SU-DHL-6 (cell line): ENCODE data around the gene RUBCNL.

Experiments
- H2AFZ ChIP-seq: fragments of 200-600 bp; sonication (generic); 2 replicates; pipeline ENCODE4 v1.6.1; 2014; ENCODE audit warnings: low read depth, mild to moderate bottlenecking, moderate library complexity, mixed read lengths, antibody characterized with exemption, low read length; ENCODE audit not compliant: severe bottlenecking
- H3F3A ChIP-seq: fragments of 200-600 bp; shearing (Covaris generic); 2 replicates; pipeline ENCODE4 v1.6.0; 2016; ENCODE audit warnings: antibody characterized with exemption, mild to moderate bottlenecking; ENCODE audit not compliant: insufficient read depth
- H3K27ac ChIP-seq: fragments of 200-600 bp; sonication (generic); 2 replicates; pipeline ENCODE4 v1.5.1; 2016; ENCODE audit warnings: low read depth, mild to moderate bottlenecking, low read length, moderate library complexity, mixed read lengths
- H3K27me3 ChIP-seq: fragments of 200-600 bp; sonication (generic), shearing (Covaris generic); 2 replicates; pipeline ENCODE4 v1.6.0; 2014; ENCODE audit warnings: mild to moderate bottlenecking, low read length
- H3K36me3 ChIP-seq: fragments of 200-600 bp; sonication (generic); 2 replicates; pipeline ENCODE4 v1.6.1; 2014; ENCODE audit warnings: mild to moderate bottlenecking, low read length, mixed read lengths
- H3K4me2 ChIP-seq: fragments of 300-600, 200-600 bp; shearing (Covaris generic), sonication (generic); 2 replicates; pipeline ENCODE4 v1.6.0; 2014; ENCODE audit warnings: low read length, low read depth, mild to moderate bottlenecking; ENCODE audit not compliant: poor library complexity, severe bottlenecking
- H3K4me3 ChIP-seq: fragments of 200-600 bp; sonication (generic); 2 replicates; pipeline ENCODE4 v1.5.1; 2014; ENCODE audit warnings: antibody characterized with exemption, low read length, mild to moderate bottlenecking, mixed read lengths; ENCODE audit not compliant: insufficient read depth, poor library complexity, severe bottlenecking
- H3K79me2 ChIP-seq: fragments of 200-600 bp; sonication (generic); 2 replicates; pipeline ENCODE4 v1.6.1; 2014; ENCODE audit warnings: mild to moderate bottlenecking, low read length, moderate library complexity; ENCODE audit not compliant: insufficient read depth
- H3K9ac ChIP-seq: fragments of 200-600 bp; sonication (generic); 2 replicates; pipeline ENCODE4 v1.7.0; 2014; ENCODE audit warnings: mild to moderate bottlenecking, low read length
- H3K9me2 ChIP-seq: fragments of 200-600 bp; sonication (generic); replicated peaks from 2 replicates; pipeline ENCODE4 v1.6.1; 2014; ENCODE audit warnings: low read length; ENCODE audit not compliant: insufficient read depth
- H3K9me3 ChIP-seq: fragments of 200-600 bp; sonication (generic); 2 replicates; pipeline ENCODE4 v1.6.1; 2014; ENCODE audit warnings: low read length, mixed read lengths; ENCODE audit not compliant: insufficient read depth
- H4K20me1 ChIP-seq: fragments of 200-600 bp; sonication (generic); 2 replicates; pipeline ENCODE4 v1.6.1; 2014; ENCODE audit warnings: low read depth, mild to moderate bottlenecking, antibody characterized with exemption, low read length, moderate library complexity, mixed read lengths
- EZH2phosphoT487 ChIP-seq: fragments of 200-600 bp; sonication (generic), shearing (Covaris generic); conservative IDR thresholded peaks from 2 replicates; pipeline ENCODE4 v1.6.1; 2018; ENCODE audit warnings: mild to moderate bottlenecking, antibody characterized with exemption, low read length, moderate library complexity, mixed read lengths
- TF ChIP-seq, protein P1 (sequence below): fragments of 200-600 bp; sonication (generic); IDR thresholded peaks from one replicate; pipeline ENCODE4 v1.5.1; 2017; ENCODE audit warnings: antibody characterized with exemption, mild to moderate bottlenecking, low read length, moderate library complexity; ENCODE audit not compliant: insufficient read depth, poor library complexity, severe bottlenecking

Gene RUBCNL

DNA sequence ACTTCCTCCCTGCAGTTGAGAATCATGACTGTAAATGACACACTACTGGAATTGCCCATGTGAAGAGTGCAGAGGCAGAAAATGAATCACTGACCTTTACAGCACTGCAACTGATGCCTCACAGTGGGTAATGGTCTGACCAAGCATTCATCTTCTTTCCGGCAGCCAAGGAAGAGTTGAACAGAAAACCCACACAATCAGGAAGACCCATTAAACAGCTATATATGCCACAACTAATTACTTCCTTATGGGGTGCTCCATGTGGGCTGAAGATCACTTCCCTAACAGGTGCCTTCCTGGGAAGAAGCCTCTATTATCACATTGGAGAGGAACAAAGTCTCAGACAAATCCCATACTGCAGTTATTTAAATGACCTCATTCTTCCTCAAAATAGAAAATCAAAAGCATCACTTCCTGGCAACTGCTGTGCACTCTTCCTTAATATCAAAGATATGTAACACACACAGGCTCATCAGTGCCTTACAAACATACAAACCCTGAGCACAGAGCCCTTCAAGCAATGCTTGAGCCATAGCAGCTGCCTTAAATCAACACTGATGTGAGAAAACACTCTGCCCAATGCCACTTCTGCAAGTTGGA, 45.8 kb downstream of the RUBCNL start:
- no peaks in the 10 kb centered on the region for H3K9me3 ChIP-seq
- no peak overlapping the region for H3K27ac ChIP-seq
- H3K36me3 ChIP-seq, result peaks cover 19% of the 10 kb centered on the region; the same call in 1 of the 2 replicates
- H3K9ac ChIP-seq, result no peak overlapping the region
- H4K20me1 ChIP-seq, result no peaks in the 10 kb centered on the region
- H3K27me3 ChIP-seq, result no peaks in the 10 kb centered on the region
- no peak overlapping the region for H3K4me3 ChIP-seq
- H3K79me2 ChIP-seq, result no peaks in the 10 kb centered on the region
- TF ChIP-seq, protein P1, sequence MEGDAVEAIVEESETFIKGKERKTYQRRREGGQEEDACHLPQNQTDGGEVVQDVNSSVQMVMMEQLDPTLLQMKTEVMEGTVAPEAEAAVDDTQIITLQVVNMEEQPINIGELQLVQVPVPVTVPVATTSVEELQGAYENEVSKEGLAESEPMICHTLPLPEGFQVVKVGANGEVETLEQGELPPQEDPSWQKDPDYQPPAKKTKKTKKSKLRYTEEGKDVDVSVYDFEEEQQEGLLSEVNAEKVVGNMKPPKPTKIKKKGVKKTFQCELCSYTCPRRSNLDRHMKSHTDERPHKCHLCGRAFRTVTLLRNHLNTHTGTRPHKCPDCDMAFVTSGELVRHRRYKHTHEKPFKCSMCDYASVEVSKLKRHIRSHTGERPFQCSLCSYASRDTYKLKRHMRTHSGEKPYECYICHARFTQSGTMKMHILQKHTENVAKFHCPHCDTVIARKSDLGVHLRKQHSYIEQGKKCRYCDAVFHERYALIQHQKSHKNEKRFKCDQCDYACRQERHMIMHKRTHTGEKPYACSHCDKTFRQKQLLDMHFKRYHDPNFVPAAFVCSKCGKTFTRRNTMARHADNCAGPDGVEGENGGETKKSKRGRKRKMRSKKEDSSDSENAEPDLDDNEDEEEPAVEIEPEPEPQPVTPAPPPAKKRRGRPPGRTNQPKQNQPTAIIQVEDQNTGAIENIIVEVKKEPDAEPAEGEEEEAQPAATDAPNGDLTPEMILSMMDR, result no peak
- no peak for TF ChIP-seq EZH2phosphoT487
- H2AFZ ChIP-seq, result no peak overlapping the region
- H3F3A ChIP-seq, result no peaks in the 10 kb centered on the region
- no peaks in the 10 kb centered on the region for H3K9me2 ChIP-seq
- no peak overlapping the region for H3K4me2 ChIP-seq

DNA sequence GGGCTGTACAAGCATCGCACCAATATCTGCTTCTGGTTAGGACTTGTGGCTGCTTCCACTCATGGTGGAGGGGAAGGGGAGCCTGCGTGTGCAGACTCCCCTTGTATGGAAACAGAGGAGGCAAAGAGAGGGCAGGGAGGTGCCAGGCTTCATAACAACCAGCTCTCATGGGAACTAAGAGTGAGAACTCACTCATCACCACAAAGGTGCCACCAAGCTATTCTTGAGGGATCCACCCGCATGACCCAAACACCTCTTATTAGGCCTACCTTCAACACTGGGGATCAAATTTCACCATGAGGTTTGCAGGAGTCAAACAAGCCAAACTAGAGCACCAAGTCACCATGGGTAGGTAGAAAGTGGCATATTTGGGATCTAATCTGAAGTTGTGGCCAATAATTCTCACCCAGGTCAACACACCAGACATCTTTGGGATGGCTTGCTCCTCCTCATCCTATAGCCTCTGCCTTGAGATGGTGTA, 46.4 kb downstream of the RUBCNL start:
- H4K20me1 ChIP-seq, result no peaks in the 10 kb centered on the region
- H3K4me3 ChIP-seq, result no peak overlapping the region
- no peak overlapping the region for H3K4me2 ChIP-seq
- TF ChIP-seq EZH2phosphoT487, result no peak
- TF ChIP-seq, protein P1, result no peak
- no peaks in the 10 kb centered on the region for H3K9me2 ChIP-seq
- H3K27ac ChIP-seq, result no peak overlapping the region
- no peaks in the 10 kb centered on the region for H3K27me3 ChIP-seq
- no peaks in the 10 kb centered on the region for H3F3A ChIP-seq
- H3K9me3 ChIP-seq, result no peaks in the 10 kb centered on the region
- no peak overlapping the region for H2AFZ ChIP-seq
- H3K36me3 ChIP-seq, result peaks cover 18% of the 10 kb centered on the region; the same call in 1 of the 2 replicates
- no peak overlapping the region for H3K9ac ChIP-seq
- H3K79me2 ChIP-seq, result no peaks in the 10 kb centered on the region

DNA sequence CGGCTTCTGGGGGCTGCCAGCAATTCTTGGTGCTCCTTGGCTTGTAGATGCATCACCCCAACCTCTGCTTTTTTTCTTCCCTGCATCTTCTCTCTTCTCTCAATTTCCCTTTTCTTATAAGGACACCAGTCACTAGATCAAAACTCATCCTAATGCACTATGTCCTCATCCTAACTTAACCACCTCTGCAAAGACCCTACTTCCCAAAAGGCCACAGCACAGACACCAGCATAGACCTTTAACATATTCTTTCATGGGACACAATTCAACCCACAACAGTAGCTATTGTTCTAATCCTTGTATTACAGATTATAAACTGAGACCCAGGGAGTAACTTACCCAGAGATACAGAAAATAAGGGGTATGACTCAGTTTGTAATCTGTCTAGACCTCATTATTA, 47.0 kb downstream of the RUBCNL start:
- Histone ChIP-seq H3K4me2 (no peak overlapping the region), H3K9ac (no peak overlapping the region), H3K4me3 (no peak overlapping the region), H2AFZ (no peak overlapping the region), H3K9me3 (no peaks in the 10 kb centered on the region), H3K27ac (no peak overlapping the region), H3K27me3 (no peaks in the 10 kb centered on the region), H3K36me3 (peaks cover 16% of the 10 kb centered on the region; the same call in 1 of the 2 replicates), H3F3A (no peaks in the 10 kb centered on the region), H3K9me2 (no peaks in the 10 kb centered on the region), H3K79me2 (no peaks in the 10 kb centered on the region), H4K20me1 (no peaks in the 10 kb centered on the region)
- TF ChIP-seq EZH2phosphoT487, result no peak
- TF ChIP-seq, protein P1, result no peak
